ENCODE results near the gene ACTN1. TPM values are rescaled to one million over a fixed set of nuclear protein-coding genes. Genes with fewer than 3 reads are reported as not detected.

The ACTN1 gene
- total and polyA plus RNA-seq, 10 of the 15 experiments (the other 5 are each of a cell fraction or from before 2014, with no cell fraction given) = 0.14 to 39.4 (median 2.6) TPM

GRCh38 chr14:68876976-68877375 lies 102.1 kb downstream of the ACTN1 start:
- WGBS (ENCODE audit: insufficient coverage, insufficient replicate concordance, low lambda C conversion rate, missing lambda C conversion rate) = 81% methylated on average over 6 of the region's 6 CpGs
- no peak overlapping the region for H3K4me3 ChIP-seq
- H3K9me3 ChIP-seq (replicated peaks; ENCODE audit: control insufficient read depth, insufficient read depth, low read length) = no peaks in the 10 kb centered on the region
- in situ Hi-C loops (cut with MboI) = no loop called here
- no peaks in the 10 kb centered on the region for H4K20me1 ChIP-seq (ENCODE audit: control insufficient read depth, insufficient read depth)
- ChIA-PET SMC1A (ENCODE audit: uncharacterized antibody, unreplicated experiment) (no interaction called here), RAD21 (ENCODE audit: unreplicated experiment) (no interaction called here), CTCF (no interaction called here), POLR2A (no interaction called here)
- BruUV-seq (replicated peaks) = no TSS peak
- no peak for ATAC-seq
- TF ChIP-seq HSF1 (IDR thresholded peaks at IDR 0.05; ENCODE audit: low read depth, low read length) (no peak), ATF7 (IDR thresholded peaks at IDR 0.05; ENCODE audit: low read depth) (no peak), GATAD2B (conservative IDR thresholded peaks at IDR 0.05; ENCODE audit: low read depth) (no peak), CREM (IDR thresholded peaks at IDR 0.05; ENCODE audit: low read depth) (no peak), TAF1 (IDR thresholded peaks at IDR 0.05; ENCODE audit: borderline replicate concordance, low read depth, low read length) (no peak), RFX5 (IDR thresholded peaks at IDR 0.05; ENCODE audit: low read depth, low read length) (no peak), ETV6 (conservative IDR thresholded peaks at IDR 0.05 in 1 of 2, IDR thresholded peaks at IDR 0.05 in 1 of 2; ENCODE audit: borderline replicate concordance in 1 of 2, low read depth in 1 of 2) (no peak), RCOR1 (conservative IDR thresholded peaks at IDR 0.05; ENCODE audit: low read depth, low read length) (no peak), NR2C1 (IDR thresholded peaks at IDR 0.05) (no peak), RB1 (IDR thresholded peaks at IDR 0.05; ENCODE audit: borderline replicate concordance) (no peak), SIX5 (IDR thresholded peaks at IDR 0.05; ENCODE audit: low read depth, low read length, severe bottlenecking) (no peak)
- TF ChIP-seq, protein P1, sequence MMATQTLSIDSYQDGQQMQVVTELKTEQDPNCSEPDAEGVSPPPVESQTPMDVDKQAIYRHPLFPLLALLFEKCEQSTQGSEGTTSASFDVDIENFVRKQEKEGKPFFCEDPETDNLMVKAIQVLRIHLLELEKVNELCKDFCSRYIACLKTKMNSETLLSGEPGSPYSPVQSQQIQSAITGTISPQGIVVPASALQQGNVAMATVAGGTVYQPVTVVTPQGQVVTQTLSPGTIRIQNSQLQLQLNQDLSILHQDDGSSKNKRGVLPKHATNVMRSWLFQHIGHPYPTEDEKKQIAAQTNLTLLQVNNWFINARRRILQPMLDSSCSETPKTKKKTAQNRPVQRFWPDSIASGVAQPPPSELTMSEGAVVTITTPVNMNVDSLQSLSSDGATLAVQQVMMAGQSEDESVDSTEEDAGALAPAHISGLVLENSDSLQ (IDR thresholded peaks at IDR 0.05) = no peak
- H3K79me2 ChIP-seq (ENCODE audit: control insufficient read depth, insufficient read depth, low read length) = no peaks in the 10 kb centered on the region
- H3K27me3 ChIP-seq (replicated peaks in 1 of 2; ENCODE audit: control insufficient read depth in 2 of 2, insufficient read depth in 2 of 2, low read length in 1 of 2) = no peaks in the 10 kb centered on the region
- H3K9ac ChIP-seq (ENCODE audit: control insufficient read depth, insufficient read depth, low read length) = no peak overlapping the region
- no peaks in the 10 kb centered on the region for H3K4me1 ChIP-seq (ENCODE audit: control insufficient read depth, insufficient read depth, low read length)
- H3K4me2 ChIP-seq (ENCODE audit: control insufficient read depth, insufficient read depth) = no peak overlapping the region
- no peak for DNase-seq (ENCODE audit: low read depth, low spot score)
- H2AFZ ChIP-seq (ENCODE audit: control insufficient read depth, low read depth, low read length) = no peak overlapping the region
- intact Hi-C loops (cut with micrococcal nuclease; ENCODE audit: unreplicated experiment) = no loop called here
- no peaks in the 10 kb centered on the region; a peak in 2 of 4 replicates for H3K36me3 ChIP-seq (ENCODE audit: control insufficient read depth in 2 of 2, insufficient read depth in 2 of 2, low read length in 1 of 2)
- no peak for FAIRE-seq
- no peak overlapping the region for H3K27ac ChIP-seq (ENCODE audit: control insufficient read depth, insufficient read depth)

Data from GM12878 (cell line).